HepG2 (cell line): Measurements from ENCODE around the gene ARIH2. TPM values are rescaled to one million over a fixed set of nuclear protein-coding genes. Genes with fewer than 3 reads are reported as not detected.
A peak's percentile ranks its signal among the peaks of the same experiment; 100 is the strongest.

ENCODE experiments used
- AGO2 ChIP-seq: fragments of 200-400 bp; formaldehyde crosslinking; optimal IDR thresholded peaks from 2 replicates; pipeline ENCODE3; 2017; ENCODE audit warnings: mild to moderate bottlenecking, low read depth, low read length, moderate library complexity
- DR1 ChIP-seq: sonication (generic); formaldehyde crosslinking; IDR thresholded peaks from 2 replicates; pipeline ENCODE4 v1.8.0; 2021; ENCODE audit warnings: mild to moderate bottlenecking, missing genetic modification reagents, inconsistent platforms
- GABPB1 ChIP-seq: IDR thresholded peaks from 2 replicates; pipeline ENCODE4 v1.6.1; 2016; ENCODE audit warnings: mild to moderate bottlenecking, missing genetic modification reagents, moderate library complexity, missing compliant biosample characterization
- MXD4 ChIP-seq: IDR thresholded peaks from 2 replicates; pipeline ENCODE4 v1.6.1; 2016; ENCODE audit warnings: mild to moderate bottlenecking, missing biosample characterization, missing genetic modification reagents
- ZNF205 ChIP-seq: IDR thresholded peaks from 2 replicates; pipeline ENCODE4 v1.6.1; 2018; ENCODE audit warnings: missing biosample characterization, missing genetic modification reagents
- ZNF33A ChIP-seq: sonication (generic); formaldehyde crosslinking; IDR thresholded peaks from 2 replicates; pipeline ENCODE4 v1.5.1; 2020; ENCODE audit warnings: missing genetic modification reagents, mild to moderate bottlenecking, moderate library complexity, borderline replicate concordance
- ZNF567 ChIP-seq: sonication (generic); formaldehyde crosslinking; IDR thresholded peaks from 2 replicates; pipeline ENCODE4 v1.8.1; 2023; ENCODE audit warnings: mild to moderate bottlenecking, missing genetic modification reagents, borderline replicate concordance
- ZNF878 ChIP-seq: sonication (generic); formaldehyde crosslinking; IDR thresholded peaks from 2 replicates; pipeline ENCODE4 v1.8.1; 2023; ENCODE audit warnings: mild to moderate bottlenecking, missing genetic modification reagents, moderate library complexity
- polyA plus RNA-seq, 8 experiments: library from polyadenylated mRNA; depleted of rRNA in 3 of 8; stranded (reverse) in 7 of 8; unstranded in 1 of 8; fragments of >200 nt; fragmentation: Illumina TruSeq in 4 of 8; extraction: Trizol in 4 of 8; gene quantifications; 2 replicates each; pipeline versions ENCODE4 v1.2.1 to v1.2.3, GENCODE V29; 2011 to 2016; ENCODE audit warnings: low read depth in 4 of 8, missing spikeins in 1 of 8, mixed read lengths in 1 of 8; ENCODE audit not compliant: insufficient read depth in 1 of 8
- total RNA-seq, 5 experiments: library from RNA; depleted of rRNA; stranded (reverse); fragments of >200 nt; fragmentation: Illumina TruSeq; extraction: Trizol; gene quantifications; 2 replicates each; pipeline ENCODE4 v1.2.3, GENCODE V29; 2016; ENCODE audit warnings: low read depth in 1 of 5
- TF ChIP-seq, protein P1 (sequence below), 2 experiments: fragments of 450-650 bp in 1 of 2; sonication (generic) in 1 of 2; formaldehyde crosslinking in 1 of 2; IDR thresholded peaks; 2 replicates each; pipeline versions ENCODE4 v1.6.1 to v1.8.0; 2016 to 2022; ENCODE audit warnings: antibody characterized with exemption in 1 of 2, mild to moderate bottlenecking in 1 of 2, missing genetic modification reagents in 1 of 2
- TF ChIP-seq, protein P2 (sequence below): IDR thresholded peaks from 2 replicates; pipeline ENCODE4 v1.6.1; 2012; ENCODE audit warnings: inconsistent platforms
- TF ChIP-seq, protein P3 (sequence below): sonication (generic); formaldehyde crosslinking; IDR thresholded peaks from 2 replicates; pipeline ENCODE4 v1.5.1; 2020; ENCODE audit warnings: missing genetic modification reagents, mild to moderate bottlenecking, borderline replicate concordance
- TF ChIP-seq, protein P4 (sequence below): sonication (generic); formaldehyde crosslinking; IDR thresholded peaks from 2 replicates; pipeline ENCODE4 v1.4.0; 2020; ENCODE audit warnings: missing genetic modification reagents

Gene ARIH2
- total and polyA plus RNA-seq, 2 of the 13 experiments (the other 11 are each of a cell fraction or from before 2014, with no cell fraction given), result 64.8 to 83.3 TPM

- TF ChIP-seq, protein P1, sequence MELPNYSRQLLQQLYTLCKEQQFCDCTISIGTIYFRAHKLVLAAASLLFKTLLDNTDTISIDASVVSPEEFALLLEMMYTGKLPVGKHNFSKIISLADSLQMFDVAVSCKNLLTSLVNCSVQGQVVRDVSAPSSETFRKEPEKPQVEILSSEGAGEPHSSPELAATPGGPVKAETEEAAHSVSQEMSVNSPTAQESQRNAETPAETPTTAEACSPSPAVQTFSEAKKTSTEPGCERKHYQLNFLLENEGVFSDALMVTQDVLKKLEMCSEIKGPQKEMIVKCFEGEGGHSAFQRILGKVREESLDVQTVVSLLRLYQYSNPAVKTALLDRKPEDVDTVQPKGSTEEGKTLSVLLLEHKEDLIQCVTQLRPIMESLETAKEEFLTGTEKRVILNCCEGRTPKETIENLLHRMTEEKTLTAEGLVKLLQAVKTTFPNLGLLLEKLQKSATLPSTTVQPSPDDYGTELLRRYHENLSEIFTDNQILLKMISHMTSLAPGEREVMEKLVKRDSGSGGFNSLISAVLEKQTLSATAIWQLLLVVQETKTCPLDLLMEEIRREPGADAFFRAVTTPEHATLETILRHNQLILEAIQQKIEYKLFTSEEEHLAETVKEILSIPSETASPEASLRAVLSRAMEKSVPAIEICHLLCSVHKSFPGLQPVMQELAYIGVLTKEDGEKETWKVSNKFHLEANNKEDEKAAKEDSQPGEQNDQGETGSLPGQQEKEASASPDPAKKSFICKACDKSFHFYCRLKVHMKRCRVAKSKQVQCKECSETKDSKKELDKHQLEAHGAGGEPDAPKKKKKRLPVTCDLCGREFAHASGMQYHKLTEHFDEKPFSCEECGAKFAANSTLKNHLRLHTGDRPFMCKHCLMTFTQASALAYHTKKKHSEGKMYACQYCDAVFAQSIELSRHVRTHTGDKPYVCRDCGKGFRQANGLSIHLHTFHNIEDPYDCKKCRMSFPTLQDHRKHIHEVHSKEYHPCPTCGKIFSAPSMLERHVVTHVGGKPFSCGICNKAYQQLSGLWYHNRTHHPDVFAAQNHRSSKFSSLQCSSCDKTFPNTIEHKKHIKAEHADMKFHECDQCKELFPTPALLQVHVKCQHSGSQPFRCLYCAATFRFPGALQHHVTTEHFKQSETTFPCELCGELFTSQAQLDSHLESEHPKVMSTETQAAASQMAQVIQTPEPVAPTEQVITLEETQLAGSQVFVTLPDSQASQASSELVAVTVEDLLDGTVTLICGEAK (IDR thresholded peaks at IDR 0.05), result peak; percentile 80
- TF ChIP-seq, protein P1 (CRISPR knock-in tag; IDR thresholded peaks at IDR 0.05), result peak; percentile 43; the same call in 1 of the 2 replicates
- TF ChIP-seq, protein P2, sequence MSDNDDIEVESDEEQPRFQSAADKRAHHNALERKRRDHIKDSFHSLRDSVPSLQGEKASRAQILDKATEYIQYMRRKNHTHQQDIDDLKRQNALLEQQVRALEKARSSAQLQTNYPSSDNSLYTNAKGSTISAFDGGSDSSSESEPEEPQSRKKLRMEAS, result peak; percentile 41
- peak; percentile 84 for TF ChIP-seq ZNF567
- peak; percentile 46; the same call in 1 of the 2 replicates for TF ChIP-seq MXD4
- TF ChIP-seq, protein P3, sequence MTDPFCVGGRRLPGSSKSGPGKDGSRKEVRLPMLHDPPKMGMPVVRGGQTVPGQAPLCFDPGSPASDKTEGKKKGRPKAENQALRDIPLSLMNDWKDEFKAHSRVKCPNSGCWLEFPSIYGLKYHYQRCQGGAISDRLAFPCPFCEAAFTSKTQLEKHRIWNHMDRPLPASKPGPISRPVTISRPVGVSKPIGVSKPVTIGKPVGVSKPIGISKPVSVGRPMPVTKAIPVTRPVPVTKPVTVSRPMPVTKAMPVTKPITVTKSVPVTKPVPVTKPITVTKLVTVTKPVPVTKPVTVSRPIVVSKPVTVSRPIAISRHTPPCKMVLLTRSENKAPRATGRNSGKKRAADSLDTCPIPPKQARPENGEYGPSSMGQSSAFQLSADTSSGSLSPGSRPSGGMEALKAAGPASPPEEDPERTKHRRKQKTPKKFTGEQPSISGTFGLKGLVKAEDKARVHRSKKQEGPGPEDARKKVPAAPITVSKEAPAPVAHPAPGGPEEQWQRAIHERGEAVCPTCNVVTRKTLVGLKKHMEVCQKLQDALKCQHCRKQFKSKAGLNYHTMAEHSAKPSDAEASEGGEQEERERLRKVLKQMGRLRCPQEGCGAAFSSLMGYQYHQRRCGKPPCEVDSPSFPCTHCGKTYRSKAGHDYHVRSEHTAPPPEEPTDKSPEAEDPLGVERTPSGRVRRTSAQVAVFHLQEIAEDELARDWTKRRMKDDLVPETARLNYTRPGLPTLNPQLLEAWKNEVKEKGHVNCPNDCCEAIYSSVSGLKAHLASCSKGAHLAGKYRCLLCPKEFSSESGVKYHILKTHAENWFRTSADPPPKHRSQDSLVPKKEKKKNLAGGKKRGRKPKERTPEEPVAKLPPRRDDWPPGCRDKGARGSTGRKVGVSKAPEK (CRISPR knock-in tag), result 0 out of 2 replicates have a peak, but pooled peaks have one; percentile 38
- no peak for TF ChIP-seq ZNF878 (CRISPR knock-in tag)
- TF ChIP-seq ZNF205 (CRISPR knock-in tag), result peak; percentile 94
- TF ChIP-seq, protein P4, sequence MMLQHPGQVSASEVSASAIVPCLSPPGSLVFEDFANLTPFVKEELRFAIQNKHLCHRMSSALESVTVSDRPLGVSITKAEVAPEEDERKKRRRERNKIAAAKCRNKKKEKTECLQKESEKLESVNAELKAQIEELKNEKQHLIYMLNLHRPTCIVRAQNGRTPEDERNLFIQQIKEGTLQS (CRISPR knock-in tag), result peak; percentile 54
- TF ChIP-seq AGO2, result peak; percentile 93
- TF ChIP-seq ZNF33A (CRISPR knock-in tag), result no peak
- peak; percentile 98 for TF ChIP-seq GABPB1
- TF ChIP-seq DR1, result peak; percentile 49
These were observed at the start of gene ARIH2 (continued) for GRCh38 chr3:48918388-48919214.
